ENCODE measurements around the gene HECW1. TPM values are rescaled to one million over a fixed set of nuclear protein-coding genes. Genes with fewer than 3 reads are reported as not detected.

The HECW1 gene
- total RNA-seq, 4 donors from 2014 or later, result 0.83 to 3.9 (median 2.7) TPM; not detected in 1

- Histone ChIP-seq H3K36me3 (no peaks in the 10 kb centered on the region), H3K9me3 (no peaks in the 10 kb centered on the region), H3K27me3 (no peaks in the 10 kb centered on the region), H3K4me1 (no peaks in the 10 kb centered on the region), H3K27ac (no peak overlapping the region), H3K4me3 (no peak overlapping the region)
- no peak for TF ChIP-seq POLR2A (IDR thresholded peaks at IDR 0.05)
- no peak for TF ChIP-seq CTCF (IDR thresholded peaks at IDR 0.05)
- DNase-seq, result no peak
Measured at GRCh38 chr7:43198599-43199090, 86.2 kb downstream of the HECW1 start.

- H3K9me3 ChIP-seq, result no peaks in the 10 kb centered on the region
- H3K27me3 ChIP-seq, result no peaks in the 10 kb centered on the region
- H3K27ac ChIP-seq, result no peak overlapping the region
- no peaks in the 10 kb centered on the region for H3K4me1 ChIP-seq
- no peaks in the 10 kb centered on the region for H3K36me3 ChIP-seq
- TF ChIP-seq CTCF (IDR thresholded peaks at IDR 0.05) (no peak), POLR2A (IDR thresholded peaks at IDR 0.05) (no peak)
- no peak for DNase-seq
- no peak overlapping the region for H3K4me3 ChIP-seq
Measured at GRCh38 chr7:43199371-43200160, 87.1 kb downstream of the HECW1 start.

DNA sequence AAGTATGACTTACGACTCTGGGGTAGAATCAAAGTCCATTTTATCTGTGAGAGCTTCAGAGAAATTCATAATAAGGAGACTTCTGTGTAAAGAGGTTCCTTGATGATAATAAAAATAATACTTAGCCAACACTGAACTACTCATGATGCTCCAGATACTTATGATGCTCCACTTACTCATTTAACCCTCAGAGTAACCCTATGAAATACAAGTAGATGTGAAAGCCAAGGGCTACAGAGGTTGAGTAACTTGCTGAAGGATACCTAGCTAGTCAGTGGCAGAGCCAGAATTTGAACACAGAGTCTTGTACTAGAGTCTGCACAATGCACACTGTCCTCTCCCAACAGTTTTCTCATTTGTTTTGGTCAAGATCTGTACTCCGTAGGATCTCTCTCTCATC lies 89.5 kb downstream of the HECW1 start:
- Histone ChIP-seq H3K4me1 (no peaks in the 10 kb centered on the region), H3K27ac (no peak overlapping the region), H3K9me3 (no peaks in the 10 kb centered on the region), H3K4me3 (no peak overlapping the region), H3K36me3 (no peaks in the 10 kb centered on the region), H3K27me3 (no peaks in the 10 kb centered on the region)
- DNase-seq, result no peak
- TF ChIP-seq CTCF (IDR thresholded peaks at IDR 0.05) (no peak), POLR2A (IDR thresholded peaks at IDR 0.05) (no peak)

DNA sequence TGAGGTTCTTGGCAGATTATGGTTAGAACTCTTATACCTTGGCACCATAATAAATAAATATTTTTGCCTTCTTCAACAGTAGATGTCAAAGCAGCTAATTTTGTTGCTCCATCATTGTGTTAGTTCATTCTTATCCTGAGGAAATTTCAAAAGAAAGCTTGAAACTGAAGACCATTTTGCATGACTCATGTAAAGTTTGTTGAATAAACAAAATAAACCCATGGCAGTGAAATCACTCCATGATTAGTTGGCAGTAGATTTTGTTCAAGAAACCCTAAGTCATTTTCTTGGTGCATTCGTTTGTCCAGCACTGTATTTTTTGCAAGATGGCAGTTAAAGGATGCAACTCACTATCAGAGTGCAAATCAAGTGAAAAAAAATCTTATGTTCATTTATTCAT lies 91.6 kb downstream of the HECW1 start:
- no peaks in the 10 kb centered on the region for H3K36me3 ChIP-seq
- TF ChIP-seq CTCF (IDR thresholded peaks at IDR 0.05), result no peak
- no peak for TF ChIP-seq POLR2A (IDR thresholded peaks at IDR 0.05)

GRCh38 chr7:43205171-43205795 lies 92.8 kb downstream of the HECW1 start:
- TF ChIP-seq POLR2A (IDR thresholded peaks at IDR 0.05), result no peak
- TF ChIP-seq CTCF (IDR thresholded peaks at IDR 0.05), result no peak
- DNase-seq, result no peak
- no peak overlapping the region for H3K4me3 ChIP-seq

More for the DNA sequence above, 91.6 kb downstream of the HECW1 start:
- H3K27ac ChIP-seq, result no peak overlapping the region
- H3K9me3 ChIP-seq, result no peaks in the 10 kb centered on the region
- no peak overlapping the region for H3K4me3 ChIP-seq
- H3K4me1 ChIP-seq, result no peaks in the 10 kb centered on the region
- H3K27me3 ChIP-seq, result no peaks in the 10 kb centered on the region
- no peak for DNase-seq

More at GRCh38 chr7:43205171-43205795, 92.8 kb downstream of the HECW1 start:
- no peak overlapping the region for H3K27ac ChIP-seq
- no peaks in the 10 kb centered on the region for H3K9me3 ChIP-seq
- H3K4me1 ChIP-seq, result no peaks in the 10 kb centered on the region
- no peaks in the 10 kb centered on the region for H3K27me3 ChIP-seq
- H3K36me3 ChIP-seq, result no peaks in the 10 kb centered on the region
